Measurements from ENCODE around the gene SLC4A4. TPM values are rescaled to one million over a fixed set of nuclear protein-coding genes. Genes with fewer than 3 reads are reported as not detected.

Gene SLC4A4
- total and polyA plus RNA-seq, 2 of the 8 experiments (the other 6 are each of a cell fraction or from before 2014, with no cell fraction given), result 0.67 to 2.8 TPM

DNA sequence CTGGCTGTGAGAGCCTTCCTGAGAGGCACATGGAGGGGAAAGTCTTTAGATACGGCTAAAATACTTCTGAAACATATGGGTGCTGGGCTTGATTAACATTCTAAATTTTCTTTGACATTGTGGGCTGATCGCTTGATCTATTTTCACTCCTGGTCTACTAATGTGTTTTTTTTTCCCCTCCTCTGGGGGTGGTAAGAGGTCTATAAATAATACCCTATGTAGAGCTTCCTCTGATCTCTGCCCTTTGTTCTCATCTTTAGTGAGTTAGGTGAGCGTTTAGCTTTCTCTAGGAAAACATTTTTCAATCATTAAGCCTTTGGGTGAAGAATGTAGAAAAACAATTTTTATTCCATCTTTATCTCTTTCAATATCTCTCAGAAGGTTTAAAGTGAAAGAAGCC lies 9.8 kb downstream of the SLC4A4 start:
- ChIA-PET POLR2A (ENCODE audit: partially characterized antibody) (interaction anchor here (1.0 kb wide), 1 partner anchor 10 kb away, joined by 3 read pairs; the partner anchor contains the start of gene SLC4A4), CTCF (ENCODE audit: partially characterized antibody) (interaction anchor here (0.6 to 1.0 kb wide), 2 partner anchors 11 to 61 kb away, joined by 3 read pairs; no protein-coding TSS in a partner anchor)
- Histone ChIP-seq H2BK15ac (ENCODE audit: low read length) (no peak overlapping the region), H3K14ac (ENCODE audit: insufficient read length) (no peak overlapping the region), H3K27me3 (replicated peaks in 1 of 4; ENCODE audit: control insufficient read depth in 3 of 4, extremely low read depth in 1 of 4, insufficient read depth in 3 of 4, low read length in 3 of 4) (peaks cover 0 to 1% (median 0%) of the 10 kb centered on the region in 4 experiments; a peak in 1 of 7 replicates), H3K18ac (ENCODE audit: extremely low read depth, low read length) (no peak overlapping the region), H3K4me2 (ENCODE audit: insufficient read depth in 1 of 2, low read depth in 2 of 2, low read length in 2 of 2) (no peak overlapping the region), H3K4me1 (replicated peaks in 1 of 4; ENCODE audit: control insufficient read depth in 3 of 4, insufficient read depth in 4 of 4, low read length in 3 of 4) (no peaks in the 10 kb centered on the region), H2BK120ac (replicated peaks; ENCODE audit: low read depth, low read length) (no peak overlapping the region), H3K79me2 (ENCODE audit: control insufficient read depth in 1 of 2, insufficient read depth in 2 of 2, low read length in 2 of 2) (no peaks in the 10 kb centered on the region), H3K4me3 (ENCODE audit: extremely low read depth in 1 of 4, insufficient read depth in 2 of 4, low read depth in 3 of 4, low read length in 4 of 4) (no peak overlapping the region), H3K9me3 (ENCODE audit: insufficient read depth in 2 of 2, low read depth in 1 of 2, low read length in 1 of 2) (no peaks in the 10 kb centered on the region), H2BK20ac (ENCODE audit: low read length) (no peak overlapping the region), H3K36me3 (ENCODE audit: control insufficient read depth in 2 of 4, insufficient read depth in 4 of 4, low read length in 3 of 4) (no peaks in the 10 kb centered on the region), H3K9ac (replicated peaks in 1 of 4; ENCODE audit: extremely low read depth in 1 of 4, low read depth in 3 of 4, low read length in 3 of 4) (no peak overlapping the region), H3K23me2 (ENCODE audit: low read depth, low read length) (no peaks in the 10 kb centered on the region), H3K23ac (ENCODE audit: insufficient read length) (no peak overlapping the region), H4K5ac (ENCODE audit: insufficient read length, low read depth, low read length) (no peak overlapping the region), H4K8ac (ENCODE audit: extremely low read depth, insufficient read depth, low read length) (no peak overlapping the region), H3K79me1 (ENCODE audit: low read depth, low read length) (no peaks in the 10 kb centered on the region), H2AFZ (ENCODE audit: low read length) (no peak overlapping the region), H2BK12ac (ENCODE audit: low read depth, low read length) (no peak overlapping the region), H4K91ac (replicated peaks; ENCODE audit: insufficient read length, low read length) (no peak overlapping the region), H3K4ac (replicated peaks; ENCODE audit: insufficient read length, low read depth, low read length) (no peak overlapping the region), H4K20me1 (replicated peaks in 1 of 2; ENCODE audit: control insufficient read depth in 1 of 2, insufficient read depth in 2 of 2, low read length in 2 of 2) (no peaks in the 10 kb centered on the region), H3K27ac (ENCODE audit: low read depth, low read length) (no peak overlapping the region), H3K56ac (replicated peaks; ENCODE audit: insufficient read length, low read depth, low read length) (no peak overlapping the region), H2BK5ac (ENCODE audit: low read depth, low read length) (no peak overlapping the region), H2AK5ac (ENCODE audit: low read depth, low read length) (no peak overlapping the region)
- FAIRE-seq (no peak), DNase-seq (ENCODE audit: low read depth in 1 of 2, low spot score in 2 of 2) (no peak)
- TF ChIP-seq SP2 (IDR thresholded peaks at IDR 0.05; ENCODE audit: low read length), result no peak
- WGBS, 2 experiments (ENCODE audit: extremely low coverage in 1 of 2, insufficient coverage in 1 of 2, insufficient read length in 1 of 2, insufficient replicate concordance in 2 of 2, low coverage in 1 of 2, low lambda C conversion rate in 2 of 2, missing lambda C conversion rate in 1 of 2), result 92% methylated on average over 3 of the region's 3 CpGs; no CpG with 5 or more reads in 1 of the 2 experiments

Data from H1 (cell line).